ENCODE measurements around the gene SYT17.

The SYT17 gene

GRCh38 chr16:19223235-19224170 is 55.5 kb downstream of the SYT17 start:
- DNase-seq, result peak in 1 of 5 donors; percentile 18

GRCh38 chr16:19225651-19226050 is 57.6 kb downstream of the SYT17 start:
- no peak for DNase-seq

GRCh38 chr16:19227643-19228042 is 59.6 kb downstream of the SYT17 start:
- DNase-seq, result no peak

- DNase-seq, result no peak
Observed at GRCh38 chr16:19228052-19228451, 60.0 kb downstream of the SYT17 start.

- DNase-seq, result no peak
Observed at GRCh38 chr16:19228575-19228974, 60.5 kb downstream of the SYT17 start.

- no peak for DNase-seq
Observed at GRCh38 chr16:19230575-19230974, 62.5 kb downstream of the SYT17 start.

- no peak for DNase-seq
Observed at GRCh38 chr16:19231881-19232280, 63.8 kb downstream of the SYT17 start.

GRCh38 chr16:19232988-19233387 is 64.9 kb downstream of the SYT17 start:
- DNase-seq, result no peak

- DNase-seq, result no peak
Observed at GRCh38 chr16:19235478-19235877, 67.4 kb downstream of the SYT17 start.

GRCh38 chr16:19235886-19236285 is 67.8 kb downstream of the SYT17 start:
- DNase-seq, result no peak

- DNase-seq, result no peak
Observed at GRCh38 chr16:19236561-19237209, 68.6 kb downstream of the SYT17 start.

GRCh38 chr16:19238406-19238805 is 70.4 kb downstream of the SYT17 start:
- no peak for DNase-seq

GRCh38 chr16:19239511-19240155 is 71.6 kb downstream of the SYT17 start:
- no peak for DNase-seq

GRCh38 chr16:19240494-19240893 is 72.5 kb downstream of the SYT17 start:
- no peak for DNase-seq

GRCh38 chr16:19241512-19241911 is 73.5 kb downstream of the SYT17 start:
- DNase-seq, result no peak

- DNase-seq, result no peak
Observed at GRCh38 chr16:19242186-19242585, 74.1 kb downstream of the SYT17 start.

GRCh38 chr16:19242987-19243575 is 75.0 kb downstream of the SYT17 start:
- no peak for DNase-seq

GRCh38 chr16:19245326-19245925 is 77.4 kb downstream of the SYT17 start:
- no peak for DNase-seq

GRCh38 chr16:19252904-19253303 is 84.9 kb downstream of the SYT17 start:
- DNase-seq, result no peak

- DNase-seq, result no peak
Observed at GRCh38 chr16:19254611-19255010, 86.6 kb downstream of the SYT17 start.

GRCh38 chr16:19264123-19264673 is 96.2 kb downstream of the SYT17 start:
- DNase-seq, result no peak

GRCh38 chr16:19265380-19265930 is 97.4 kb downstream of the SYT17 start:
- DNase-seq, result no peak
